Ishikawa (cell line): ENCODE measurements around the gene CEP57.

Source experiments
- CEBPB ChIP-seq: IDR thresholded peaks from 2 replicates; pipeline ENCODE4 v1.6.1; 2012
- CREB1 ChIP-seq: IDR thresholded peaks from 2 replicates; pipeline ENCODE4 v1.6.1; 2012; ENCODE audit warnings: low read depth
- EGR1 ChIP-seq: IDR thresholded peaks from 2 replicates; pipeline ENCODE4 v1.6.1; 2012
- EP300 ChIP-seq: IDR thresholded peaks from 2 replicates; pipeline ENCODE4 v1.6.1; 2012; ENCODE audit warnings: borderline replicate concordance
- FOXM1 ChIP-seq: IDR thresholded peaks from 2 replicates; pipeline ENCODE4 v1.6.1; 2012; ENCODE audit warnings: low read depth, borderline replicate concordance
- MAX ChIP-seq: IDR thresholded peaks from 2 replicates; pipeline ENCODE4 v1.6.1; 2012
- NFIC ChIP-seq: IDR thresholded peaks from 2 replicates; pipeline ENCODE4 v1.6.1; 2012
- RAD21 ChIP-seq: IDR thresholded peaks from 2 replicates; pipeline ENCODE4 v1.6.1; 2012; ENCODE audit warnings: low read depth
- TAF1 ChIP-seq: IDR thresholded peaks from 2 replicates; pipeline ENCODE4 v1.6.1; 2012; ENCODE audit warnings: low read depth, mild to moderate bottlenecking
- TCF12 ChIP-seq: IDR thresholded peaks from 2 replicates; pipeline ENCODE4 v1.6.1; 2012; ENCODE audit warnings: low read depth
- TEAD4 ChIP-seq: IDR thresholded peaks from 2 replicates; pipeline ENCODE4 v1.6.1; 2012
- YY1 ChIP-seq: IDR thresholded peaks from 2 replicates; pipeline ENCODE4 v1.6.1; 2012; ENCODE audit warnings: low read depth
- ZBTB7A ChIP-seq: IDR thresholded peaks from 2 replicates; pipeline ENCODE4 v1.6.1; 2012; ENCODE audit warnings: low read depth
- TF ChIP-seq, protein P1 (sequence below): IDR thresholded peaks from 2 replicates; pipeline ENCODE4 v1.6.1; 2012
- TF ChIP-seq, protein P2 (sequence below): IDR thresholded peaks from 2 replicates; pipeline ENCODE4 v1.6.1; 2012; ENCODE audit warnings: low read depth, mild to moderate bottlenecking

CEP57 gene

GRCh38 chr11:95760941-95761340 lies 29.4 kb upstream of the CEP57 start:
- TF ChIP-seq TCF12 (no peak), FOXM1 (no peak), YY1 (no peak), EP300 (no peak), RAD21 (no peak), NFIC (no peak), CEBPB (no peak), TEAD4 (no peak), ZBTB7A (no peak), MAX (no peak), CREB1 (no peak), TAF1 (no peak), EGR1 (no peak)
- TF ChIP-seq, protein P1, sequence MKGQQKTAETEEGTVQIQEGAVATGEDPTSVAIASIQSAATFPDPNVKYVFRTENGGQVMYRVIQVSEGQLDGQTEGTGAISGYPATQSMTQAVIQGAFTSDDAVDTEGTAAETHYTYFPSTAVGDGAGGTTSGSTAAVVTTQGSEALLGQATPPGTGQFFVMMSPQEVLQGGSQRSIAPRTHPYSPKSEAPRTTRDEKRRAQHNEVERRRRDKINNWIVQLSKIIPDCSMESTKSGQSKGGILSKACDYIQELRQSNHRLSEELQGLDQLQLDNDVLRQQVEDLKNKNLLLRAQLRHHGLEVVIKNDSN, result no peak
- TF ChIP-seq, protein P2, sequence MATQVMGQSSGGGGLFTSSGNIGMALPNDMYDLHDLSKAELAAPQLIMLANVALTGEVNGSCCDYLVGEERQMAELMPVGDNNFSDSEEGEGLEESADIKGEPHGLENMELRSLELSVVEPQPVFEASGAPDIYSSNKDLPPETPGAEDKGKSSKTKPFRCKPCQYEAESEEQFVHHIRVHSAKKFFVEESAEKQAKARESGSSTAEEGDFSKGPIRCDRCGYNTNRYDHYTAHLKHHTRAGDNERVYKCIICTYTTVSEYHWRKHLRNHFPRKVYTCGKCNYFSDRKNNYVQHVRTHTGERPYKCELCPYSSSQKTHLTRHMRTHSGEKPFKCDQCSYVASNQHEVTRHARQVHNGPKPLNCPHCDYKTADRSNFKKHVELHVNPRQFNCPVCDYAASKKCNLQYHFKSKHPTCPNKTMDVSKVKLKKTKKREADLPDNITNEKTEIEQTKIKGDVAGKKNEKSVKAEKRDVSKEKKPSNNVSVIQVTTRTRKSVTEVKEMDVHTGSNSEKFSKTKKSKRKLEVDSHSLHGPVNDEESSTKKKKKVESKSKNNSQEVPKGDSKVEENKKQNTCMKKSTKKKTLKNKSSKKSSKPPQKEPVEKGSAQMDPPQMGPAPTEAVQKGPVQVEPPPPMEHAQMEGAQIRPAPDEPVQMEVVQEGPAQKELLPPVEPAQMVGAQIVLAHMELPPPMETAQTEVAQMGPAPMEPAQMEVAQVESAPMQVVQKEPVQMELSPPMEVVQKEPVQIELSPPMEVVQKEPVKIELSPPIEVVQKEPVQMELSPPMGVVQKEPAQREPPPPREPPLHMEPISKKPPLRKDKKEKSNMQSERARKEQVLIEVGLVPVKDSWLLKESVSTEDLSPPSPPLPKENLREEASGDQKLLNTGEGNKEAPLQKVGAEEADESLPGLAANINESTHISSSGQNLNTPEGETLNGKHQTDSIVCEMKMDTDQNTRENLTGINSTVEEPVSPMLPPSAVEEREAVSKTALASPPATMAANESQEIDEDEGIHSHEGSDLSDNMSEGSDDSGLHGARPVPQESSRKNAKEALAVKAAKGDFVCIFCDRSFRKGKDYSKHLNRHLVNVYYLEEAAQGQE, result no peak

DNA sequence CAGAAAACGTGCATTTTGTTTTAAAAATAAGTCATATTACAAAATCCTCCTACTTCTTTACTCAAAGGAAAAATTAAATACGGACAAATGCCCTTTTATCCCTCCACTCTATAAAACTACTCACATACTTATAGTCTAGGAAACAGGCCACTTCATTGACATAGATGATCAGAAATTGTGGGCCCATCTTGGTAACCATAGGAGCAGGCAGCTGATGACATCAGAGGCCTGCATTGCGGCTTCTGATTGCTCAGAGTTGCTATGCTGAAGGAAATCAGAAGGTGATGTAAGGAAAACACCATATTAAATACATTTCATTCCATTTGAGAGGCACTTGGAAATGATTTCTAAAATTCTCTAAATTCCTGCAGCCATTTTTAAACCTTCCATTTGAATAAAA lies 27.8 kb upstream of the CEP57 start:
- TF ChIP-seq NFIC (no peak), FOXM1 (no peak), TCF12 (no peak), CREB1 (no peak), MAX (no peak), TAF1 (no peak), TEAD4 (no peak), EGR1 (no peak), YY1 (no peak), CEBPB (no peak), EP300 (no peak), ZBTB7A (no peak)
- TF ChIP-seq, protein P1, result no peak
- TF ChIP-seq, protein P2, result no peak

DNA sequence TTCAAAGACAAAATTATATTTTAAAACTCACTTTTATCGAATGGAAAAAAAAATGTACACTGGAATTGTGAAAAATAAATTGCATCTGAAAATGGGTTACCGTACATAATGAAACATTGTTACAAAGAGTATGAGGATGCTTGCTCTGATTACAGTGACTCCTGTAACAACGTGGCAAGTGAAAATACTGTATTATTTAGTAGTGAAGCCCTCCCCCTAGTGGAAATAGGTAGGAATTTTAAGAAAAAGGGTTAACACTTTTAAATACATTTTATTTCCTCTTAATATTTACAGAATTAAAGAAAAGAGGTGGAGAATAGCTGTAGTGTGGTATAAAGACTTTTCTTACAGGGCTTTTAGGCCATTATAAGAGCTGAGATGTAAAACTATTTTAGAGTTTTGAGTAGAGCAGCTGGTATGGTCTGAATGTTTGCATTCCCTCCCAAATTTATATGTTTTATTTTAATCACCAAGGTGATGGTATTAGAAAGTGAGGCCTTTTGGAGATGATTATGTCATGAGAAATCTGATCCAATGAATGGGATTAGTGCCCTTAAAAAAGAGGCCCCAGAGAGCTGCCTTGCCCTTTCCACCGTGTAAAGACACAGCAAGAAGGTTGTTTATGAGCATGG lies 25.9 kb upstream of the CEP57 start:
- TF ChIP-seq RAD21 (peak; percentile 76), TAF1 (no peak)

- TF ChIP-seq CEBPB, result no peak
- no peak for TF ChIP-seq TEAD4
- no peak for TF ChIP-seq NFIC
- TF ChIP-seq FOXM1, result no peak
- TF ChIP-seq EP300, result no peak
- TF ChIP-seq ZBTB7A, result no peak
- TF ChIP-seq, protein P1, result no peak
- no peak for TF ChIP-seq YY1
- no peak for TF ChIP-seq TCF12
- TF ChIP-seq, protein P2, result no peak
- TF ChIP-seq RAD21, result no peak
- TF ChIP-seq MAX, result no peak
- TF ChIP-seq TAF1, result no peak
- TF ChIP-seq CREB1, result no peak
- no peak for TF ChIP-seq EGR1
These were observed 23.6 kb upstream of the CEP57 start for GRCh38 chr11:95766701-95767100.
